SIG-M5 (cell line): ENCODE results near the gene CCDC127.
"Not testable (repeated sequence)": the region's sequence is repeated elsewhere in the genome, so short reads cannot be mapped to it uniquely, and the experiment has no call there.

Experiments
- DNase-seq: peaks from one replicate; lab custom pipeline; 2025; lab: John Stamatoyannopoulos, UW

CCDC127 gene

DNA sequence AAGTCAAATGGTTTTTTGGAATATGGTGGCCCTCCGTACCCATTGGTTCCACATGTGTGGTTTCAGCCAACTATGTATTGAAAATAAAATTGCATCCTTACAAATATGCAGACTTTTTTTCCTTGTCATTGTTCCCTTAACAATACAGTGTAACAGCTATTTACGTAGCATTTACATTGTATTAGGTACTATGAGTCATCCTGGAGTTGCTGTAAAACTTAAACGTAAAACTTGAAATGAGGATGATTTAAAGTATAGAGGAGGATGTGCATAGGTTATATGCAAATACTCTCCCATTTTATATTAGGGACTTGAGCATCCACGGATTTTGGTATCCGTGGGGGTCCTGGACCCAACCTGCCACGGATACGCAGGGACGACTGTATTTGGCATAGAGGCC is 16.5 kb upstream of the CCDC127 start:
- no peak for DNase-seq

GRCh38 chr5:233426-233825 is 15.5 kb upstream of the CCDC127 start:
- not testable (repeated sequence) for DNase-seq

DNA sequence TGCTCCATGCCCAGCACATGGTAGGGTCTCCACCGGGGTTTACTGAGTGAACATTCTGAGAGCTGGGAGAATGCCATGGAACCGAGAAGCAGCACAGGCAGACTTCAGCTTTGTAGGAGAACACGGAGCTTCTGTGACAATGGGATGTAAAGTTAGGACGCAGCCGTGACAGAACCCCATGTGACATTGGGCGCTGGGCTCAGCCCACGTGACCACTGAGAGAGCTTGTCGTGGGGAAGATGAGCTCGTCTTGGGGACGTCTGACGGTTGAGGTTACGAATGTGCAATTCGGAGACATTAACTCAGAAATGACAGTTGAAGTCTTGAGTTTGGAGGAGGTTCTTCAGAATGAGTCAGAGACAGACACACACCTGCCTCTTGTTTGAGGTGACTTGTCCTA is 13.7 kb upstream of the CCDC127 start:
- DNase-seq = no peak

DNA sequence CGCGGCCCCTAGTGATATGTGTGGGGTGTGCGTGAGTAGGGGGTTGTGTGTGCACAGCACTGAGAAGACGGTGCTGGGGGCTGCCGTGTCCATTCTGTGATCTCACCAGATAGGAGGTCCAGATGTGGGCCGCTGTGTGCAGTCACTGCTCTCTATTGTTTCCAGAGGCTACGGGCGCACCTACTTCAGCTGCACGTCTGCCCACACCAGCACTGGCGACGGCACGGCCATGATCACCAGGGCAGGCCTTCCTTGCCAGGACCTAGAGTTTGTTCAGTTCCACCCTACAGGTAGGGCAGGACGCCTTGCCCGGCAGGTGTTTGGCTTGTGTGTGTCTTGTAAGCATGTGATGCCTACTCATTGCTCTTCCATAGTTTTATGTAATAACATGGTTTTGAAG is 12.8 kb upstream of the CCDC127 start:
- no peak for DNase-seq

GRCh38 chr5:228886-229285 is 10.9 kb upstream of the CCDC127 start:
- no peak for DNase-seq

- DNase-seq = not testable (repeated sequence)
These were observed 9.4 kb upstream of the CCDC127 start for GRCh38 chr5:227375-227774.

GRCh38 chr5:225334-225733 is 7.4 kb upstream of the CCDC127 start:
- DNase-seq = no peak

GRCh38 chr5:223791-224190 is 5.8 kb upstream of the CCDC127 start:
- no peak for DNase-seq

GRCh38 chr5:222951-223715 is 5.2 kb upstream of the CCDC127 start:
- not testable (repeated sequence) for DNase-seq

- no peak for DNase-seq
These were observed 2.0 kb upstream of the CCDC127 start for GRCh38 chr5:219991-220390.

GRCh38 chr5:219460-219863 is 1.5 kb upstream of the CCDC127 start:
- DNase-seq = no peak

DNA sequence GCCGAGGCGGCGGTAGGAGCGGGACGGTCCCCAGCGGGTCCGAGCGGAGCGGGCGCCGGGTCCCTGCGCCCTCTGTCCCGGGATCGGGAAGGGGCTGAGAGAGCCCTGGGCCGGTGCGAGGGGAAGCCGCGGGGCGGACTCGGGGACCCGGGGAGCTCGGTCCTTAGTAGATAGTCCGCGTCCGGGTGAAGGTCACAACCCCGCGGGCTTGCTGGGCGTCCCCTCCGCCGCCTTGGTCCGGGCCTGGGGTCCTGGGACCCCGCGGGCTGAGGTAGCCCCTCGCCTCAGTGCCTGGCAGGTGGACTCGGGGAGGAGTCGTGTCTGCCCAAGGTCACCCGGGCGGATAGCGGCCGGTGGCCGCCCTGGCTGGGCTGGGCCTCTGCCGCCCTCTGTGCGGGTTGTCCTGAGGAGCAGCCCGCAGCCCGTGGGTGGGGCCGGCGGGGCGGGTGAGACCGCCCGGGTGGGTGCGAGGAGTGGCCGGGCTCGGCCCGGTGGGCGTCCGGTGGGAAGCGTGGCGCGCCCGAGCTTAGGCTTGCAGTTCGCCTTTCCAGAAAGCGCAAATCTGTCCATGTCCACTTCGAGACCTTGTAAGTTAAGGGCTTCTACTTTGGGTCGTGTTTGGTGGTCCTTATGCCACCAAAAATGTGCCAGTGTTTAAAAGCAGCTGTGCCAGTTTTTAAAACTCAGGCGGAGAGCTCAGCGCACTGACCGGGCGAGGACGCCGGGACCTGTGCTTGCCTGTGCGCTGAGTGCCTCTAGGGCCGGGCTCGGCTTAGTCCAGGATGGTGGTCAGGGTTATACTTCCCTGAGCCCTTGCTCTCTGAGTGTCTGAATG is 721 bp upstream of the CCDC127 start:
- no peak for DNase-seq

DNA sequence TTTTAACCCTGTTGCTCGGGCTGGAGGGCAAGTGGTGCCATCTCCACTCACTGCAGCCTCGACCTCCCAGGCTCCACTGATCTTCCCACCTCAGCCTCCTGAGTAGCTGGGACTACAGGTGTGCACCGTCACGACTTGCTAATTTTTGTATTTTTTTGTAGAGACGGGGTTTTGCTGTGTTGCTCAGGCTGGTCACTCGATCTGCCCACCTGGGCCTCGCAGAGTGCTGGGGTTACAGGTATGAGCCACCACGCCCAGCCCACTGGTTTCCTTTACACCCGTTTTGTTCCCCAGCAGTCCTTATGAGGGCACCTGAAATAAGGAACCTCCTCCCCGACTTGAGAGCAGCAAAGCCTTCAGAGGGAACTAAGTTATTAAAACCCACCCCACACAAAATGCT is 1.9 kb downstream of the CCDC127 start:
- DNase-seq = not testable (repeated sequence)

DNA sequence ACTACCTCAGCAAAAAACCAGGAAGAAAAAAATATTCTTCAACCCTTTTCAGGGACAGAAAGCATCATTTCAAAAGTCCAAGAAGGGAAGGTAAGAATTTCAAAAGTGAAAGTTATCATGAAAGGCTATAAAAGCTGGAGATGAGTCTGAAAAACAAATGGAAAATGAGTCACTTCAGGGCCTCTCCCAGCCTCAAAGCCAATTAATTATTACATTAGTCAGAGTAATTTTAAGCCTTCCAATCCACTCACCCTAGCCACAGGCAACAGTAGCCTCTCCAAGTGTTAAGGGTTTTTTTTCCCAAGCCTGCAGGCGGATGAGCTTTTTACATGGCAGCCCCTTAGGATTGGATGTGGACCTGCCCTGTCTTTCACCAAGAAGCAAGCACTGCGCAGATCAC is 2.7 kb downstream of the CCDC127 start:
- not testable (repeated sequence) for DNase-seq

GRCh38 chr5:213803-214395 is 4.1 kb downstream of the CCDC127 start:
- DNase-seq = no peak

DNA sequence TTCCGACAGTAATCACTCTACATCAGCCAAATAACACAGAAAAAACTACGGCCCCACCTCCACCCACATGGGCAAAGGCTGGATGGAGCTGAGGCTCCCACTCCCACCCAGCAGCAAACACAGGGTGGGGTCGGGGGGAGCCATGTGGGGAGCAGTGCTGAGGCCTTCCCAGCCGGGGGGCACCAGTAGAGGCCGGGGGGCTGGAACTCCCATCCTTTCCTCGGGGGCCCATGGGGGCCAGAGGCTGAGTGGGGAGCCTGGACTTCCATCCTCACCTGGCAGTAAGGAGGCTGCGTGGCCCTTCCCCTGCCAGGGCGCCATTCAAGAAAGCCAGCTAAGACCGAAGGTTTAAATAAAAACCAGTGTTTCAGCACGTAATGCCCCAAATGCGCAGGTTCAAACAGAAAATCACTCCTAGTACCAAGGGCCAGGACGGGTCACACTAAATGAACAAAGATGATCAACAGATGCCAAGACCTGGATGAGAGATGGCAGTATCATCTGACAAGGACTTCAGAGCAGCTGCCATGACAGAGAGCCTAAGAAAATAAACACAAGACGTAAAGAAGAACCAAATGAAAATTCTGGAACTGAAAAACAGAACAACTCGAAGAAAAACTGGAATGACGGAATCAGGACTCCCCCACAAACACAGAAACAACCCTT is 9.4 kb downstream of the CCDC127 start:
- no peak for DNase-seq

DNA sequence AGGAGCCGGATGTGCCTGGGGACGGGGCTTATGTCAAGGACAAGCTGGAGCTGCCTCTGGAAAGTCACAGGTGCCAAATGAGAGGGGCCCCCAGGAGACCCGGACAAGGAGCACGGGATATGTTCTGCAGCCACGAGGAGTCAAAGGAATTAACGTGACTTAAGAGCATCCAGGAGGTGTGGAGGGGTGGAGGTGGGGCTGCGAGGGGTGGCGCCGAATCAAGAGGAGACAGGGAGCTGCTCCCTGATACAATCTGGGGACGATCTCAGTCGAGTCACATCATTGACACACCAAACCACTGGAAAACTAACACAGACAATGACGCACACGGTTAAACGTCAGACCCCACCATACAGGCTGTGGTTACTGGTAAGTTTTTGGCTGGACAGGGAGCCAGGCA is 10.4 kb downstream of the CCDC127 start:
- DNase-seq = no peak

DNA sequence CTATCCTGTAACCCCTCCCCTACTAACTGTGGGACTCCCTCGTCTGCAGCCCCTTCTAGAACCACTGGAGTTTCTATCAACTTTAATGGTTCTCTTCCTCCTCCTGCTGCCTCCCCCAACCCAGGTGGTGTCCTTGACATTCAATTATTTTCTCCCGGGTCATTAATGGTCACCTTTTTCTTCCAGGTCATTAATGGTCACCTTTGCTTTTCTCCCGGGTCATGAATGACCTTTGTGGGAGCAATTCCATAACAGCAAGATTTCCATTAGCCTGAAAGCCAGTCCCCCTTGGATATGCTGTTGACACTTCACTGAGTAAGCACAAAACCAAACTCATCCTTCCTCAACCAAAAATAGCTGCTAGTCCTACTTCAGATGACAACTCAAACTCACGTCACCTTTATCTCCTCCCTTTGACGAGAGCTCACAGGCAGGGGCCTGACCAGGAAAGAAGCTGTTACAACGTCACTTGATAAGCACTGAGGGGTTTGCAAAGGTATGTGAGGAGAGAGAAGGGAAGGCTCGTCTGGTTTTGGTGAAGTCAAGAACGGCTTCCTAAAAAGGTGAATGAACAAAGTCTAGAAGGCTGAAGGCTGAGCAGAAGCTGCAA is 10.9 kb downstream of the CCDC127 start:
- DNase-seq = no peak

GRCh38 chr5:206406-206805 is 11.5 kb downstream of the CCDC127 start:
- DNase-seq = no peak

DNA sequence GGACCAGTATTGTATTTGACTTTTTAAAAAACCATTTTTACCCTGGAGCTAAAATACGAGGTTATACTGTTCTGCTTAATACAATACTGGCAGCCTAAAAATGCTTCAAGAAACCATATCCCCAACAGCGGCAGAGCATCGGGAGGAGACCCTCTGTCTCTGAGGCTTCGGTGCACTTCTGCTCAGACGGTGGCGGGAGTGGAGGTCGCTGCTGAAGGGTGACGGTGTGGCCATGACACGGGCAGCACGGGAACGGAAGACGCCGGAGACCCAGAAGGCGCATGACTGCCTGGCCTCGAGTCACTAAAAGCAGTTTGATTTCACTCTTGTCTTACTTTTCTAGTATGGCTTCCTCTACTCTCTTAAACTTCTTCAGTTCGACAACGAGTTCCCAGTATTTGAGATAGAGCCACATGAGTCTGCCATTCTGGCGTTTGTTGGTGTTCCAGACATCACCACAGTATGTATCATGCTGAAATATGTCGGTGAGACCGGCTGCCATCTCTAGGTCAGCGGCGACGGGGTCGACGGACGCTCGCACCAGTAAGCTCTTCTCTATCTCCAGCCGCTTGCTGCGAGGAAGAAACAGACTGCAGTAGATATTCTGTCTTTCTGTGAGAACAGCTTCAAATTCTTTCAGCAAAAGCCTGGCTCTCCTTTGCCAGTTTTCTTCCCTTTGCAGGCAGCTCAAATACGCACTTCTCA is 12.8 kb downstream of the CCDC127 start:
- no peak for DNase-seq

DNA sequence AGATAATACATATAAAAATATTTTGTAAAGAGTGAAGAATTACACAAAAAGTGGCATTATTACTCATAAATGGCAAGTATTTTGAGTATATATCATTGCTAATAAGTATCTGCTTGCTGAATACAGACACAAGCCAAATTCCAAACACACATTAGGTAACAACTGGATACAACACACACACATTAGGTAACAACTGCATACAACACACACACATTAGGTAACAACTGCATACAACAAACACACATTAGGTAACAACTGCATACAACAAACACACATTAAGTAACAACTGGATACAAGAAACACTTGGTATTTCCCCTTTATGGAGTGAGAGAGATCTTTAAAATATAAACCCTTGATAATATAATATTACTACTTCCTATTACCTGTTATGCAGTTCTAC is 13.5 kb downstream of the CCDC127 start:
- DNase-seq = no peak
